ENCODE measurements around the gene AIRE.

Gene AIRE

DNA sequence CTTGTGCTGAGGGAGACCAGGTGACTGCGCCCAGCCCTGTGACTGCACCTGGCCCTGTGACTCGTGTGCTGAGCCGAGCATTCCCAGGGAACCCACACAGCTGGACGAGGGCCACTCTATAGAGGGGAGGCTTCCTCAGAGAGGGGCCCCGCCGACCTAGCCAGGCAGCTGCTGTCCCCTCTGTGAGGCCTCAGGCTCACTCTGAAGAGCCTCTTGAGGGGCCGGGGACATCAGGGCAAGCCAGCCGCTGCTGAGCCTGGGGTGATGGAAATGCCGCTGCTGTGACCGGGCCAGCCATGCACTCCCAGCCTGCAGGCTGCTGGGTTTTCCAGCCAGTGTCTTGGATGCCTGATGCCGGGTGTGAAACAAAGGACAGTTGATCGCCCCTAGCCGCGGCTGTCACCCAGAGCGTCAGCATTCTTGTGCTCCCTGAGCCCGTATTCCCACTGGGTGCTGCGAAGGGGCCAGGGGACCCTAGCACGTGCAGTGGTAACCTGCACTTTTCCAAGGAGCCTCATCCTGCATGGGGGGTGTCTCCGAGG is 31.6 kb downstream of the AIRE start:
- no peak overlapping the region for H3K4me3 ChIP-seq (replicated peaks; ENCODE audit: low read depth, low read length)
- TF ChIP-seq, protein P1, sequence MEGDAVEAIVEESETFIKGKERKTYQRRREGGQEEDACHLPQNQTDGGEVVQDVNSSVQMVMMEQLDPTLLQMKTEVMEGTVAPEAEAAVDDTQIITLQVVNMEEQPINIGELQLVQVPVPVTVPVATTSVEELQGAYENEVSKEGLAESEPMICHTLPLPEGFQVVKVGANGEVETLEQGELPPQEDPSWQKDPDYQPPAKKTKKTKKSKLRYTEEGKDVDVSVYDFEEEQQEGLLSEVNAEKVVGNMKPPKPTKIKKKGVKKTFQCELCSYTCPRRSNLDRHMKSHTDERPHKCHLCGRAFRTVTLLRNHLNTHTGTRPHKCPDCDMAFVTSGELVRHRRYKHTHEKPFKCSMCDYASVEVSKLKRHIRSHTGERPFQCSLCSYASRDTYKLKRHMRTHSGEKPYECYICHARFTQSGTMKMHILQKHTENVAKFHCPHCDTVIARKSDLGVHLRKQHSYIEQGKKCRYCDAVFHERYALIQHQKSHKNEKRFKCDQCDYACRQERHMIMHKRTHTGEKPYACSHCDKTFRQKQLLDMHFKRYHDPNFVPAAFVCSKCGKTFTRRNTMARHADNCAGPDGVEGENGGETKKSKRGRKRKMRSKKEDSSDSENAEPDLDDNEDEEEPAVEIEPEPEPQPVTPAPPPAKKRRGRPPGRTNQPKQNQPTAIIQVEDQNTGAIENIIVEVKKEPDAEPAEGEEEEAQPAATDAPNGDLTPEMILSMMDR (IDR thresholded peaks at IDR 0.05; ENCODE audit: low read depth, low read length, missing control alignments): no peak
- DNase-seq (ENCODE audit: extremely low read depth, low read depth): no peak

- H3K4me3 ChIP-seq (replicated peaks; ENCODE audit: low read depth, low read length): no peak overlapping the region
- TF ChIP-seq, protein P1 (IDR thresholded peaks at IDR 0.05; ENCODE audit: low read depth, low read length, missing control alignments): no peak
- no peak for DNase-seq (ENCODE audit: extremely low read depth, low read depth)
These were observed 32.2 kb downstream of the AIRE start for GRCh38 chr21:44317871-44318270.

- DNase-seq (ENCODE audit: extremely low read depth, low read depth): no peak
- TF ChIP-seq, protein P1 (IDR thresholded peaks at IDR 0.05; ENCODE audit: low read depth, low read length, missing control alignments): no peak
These were observed 33.0 kb downstream of the AIRE start for GRCh38 chr21:44318489-44319285.

GRCh38 chr21:44319407-44320065 is 33.9 kb downstream of the AIRE start:
- TF ChIP-seq, protein P1 (IDR thresholded peaks at IDR 0.05; ENCODE audit: low read depth, low read length, missing control alignments): no peak
- no peak overlapping the region for H3K4me3 ChIP-seq (replicated peaks; ENCODE audit: low read depth, low read length)
- DNase-seq (ENCODE audit: extremely low read depth, low read depth): no peak

More at GRCh38 chr21:44318489-44319285, 33.0 kb downstream of the AIRE start:
- H3K4me3 ChIP-seq (replicated peaks; ENCODE audit: low read depth, low read length): no peak overlapping the region

DNA sequence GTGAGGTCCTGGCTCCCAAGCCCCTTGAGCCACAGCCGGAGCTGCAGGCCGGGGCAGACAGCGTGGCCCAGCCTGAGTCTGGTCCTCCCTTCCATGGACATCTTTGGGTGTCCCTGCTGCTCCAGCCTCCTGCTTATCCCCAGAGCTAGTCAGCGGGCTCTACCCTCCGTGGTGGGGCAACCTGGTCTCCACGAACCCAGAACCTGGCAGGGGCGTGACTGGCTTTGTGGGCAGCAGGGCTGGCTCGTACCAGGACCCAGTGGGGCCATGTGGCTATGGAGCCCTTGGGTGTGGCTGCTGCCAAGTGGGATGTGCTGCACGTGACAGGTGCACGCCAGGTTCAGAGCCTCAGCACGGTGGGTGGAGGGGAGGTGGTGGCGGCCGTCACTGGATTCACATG is 35.2 kb downstream of the AIRE start:
- H3K4me3 ChIP-seq (replicated peaks; ENCODE audit: low read depth, low read length): no peak overlapping the region
- DNase-seq (ENCODE audit: extremely low read depth, low read depth): no peak
- TF ChIP-seq, protein P1 (IDR thresholded peaks at IDR 0.05; ENCODE audit: low read depth, low read length, missing control alignments): no peak

DNA sequence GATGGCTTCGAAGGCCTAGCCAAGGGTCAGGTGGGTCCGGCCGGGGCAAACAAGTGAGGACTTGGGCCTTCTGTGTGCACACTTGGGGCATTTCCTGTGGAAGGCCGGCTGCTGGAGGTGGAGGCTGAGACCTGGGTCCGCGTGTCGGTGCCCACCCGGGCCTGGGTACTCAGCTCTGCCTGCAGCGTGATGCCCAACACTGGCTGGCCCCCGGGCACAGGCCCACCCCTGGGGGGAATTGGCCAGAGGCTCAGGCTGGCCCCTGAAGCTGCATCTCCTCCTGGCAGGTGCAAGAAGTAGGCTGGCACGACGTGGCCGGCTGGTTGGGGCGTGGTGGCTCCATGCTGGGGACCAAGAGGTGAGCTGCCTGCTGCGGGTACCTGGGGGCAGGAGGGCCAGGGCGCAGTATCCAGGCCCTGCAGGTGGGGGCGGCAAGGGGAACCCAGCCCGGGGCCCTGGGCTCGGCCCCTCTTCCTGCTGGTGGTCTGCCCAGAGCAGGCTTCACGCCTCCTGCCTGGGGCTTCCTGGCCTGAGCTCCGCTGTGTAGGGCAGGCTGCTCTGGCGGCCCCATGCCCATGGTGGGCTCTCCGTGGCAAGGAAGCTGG is 36.3 kb downstream of the AIRE start:
- TF ChIP-seq, protein P1 (IDR thresholded peaks at IDR 0.05; ENCODE audit: low read depth, low read length, missing control alignments): no peak

More for the DNA sequence above, 36.3 kb downstream of the AIRE start:
- H3K4me3 ChIP-seq (replicated peaks; ENCODE audit: low read depth, low read length): no peak overlapping the region
- DNase-seq (ENCODE audit: extremely low read depth, low read depth): no peak
